ENCODE data around the gene GCFC2.

DNA sequence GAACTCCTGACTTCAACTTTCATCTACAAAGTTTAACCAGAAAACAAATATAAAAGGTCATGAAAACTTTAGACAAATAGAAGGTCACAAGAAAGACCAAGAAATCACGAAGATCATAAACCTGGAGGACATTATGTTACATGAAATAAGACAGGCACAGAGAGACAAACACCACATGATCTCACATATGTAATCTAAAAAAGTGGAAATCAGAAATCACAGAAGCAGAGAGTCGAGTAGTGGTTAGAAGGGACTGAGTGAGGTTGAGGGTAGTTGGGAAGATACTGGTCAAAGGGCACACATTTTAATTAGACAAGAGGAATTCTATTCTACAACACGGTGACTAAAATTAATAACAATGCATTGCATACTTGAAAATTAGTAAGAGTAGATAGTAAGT, 1.4 kb downstream of the GCFC2 start:
- TF ChIP-seq, protein P1, sequence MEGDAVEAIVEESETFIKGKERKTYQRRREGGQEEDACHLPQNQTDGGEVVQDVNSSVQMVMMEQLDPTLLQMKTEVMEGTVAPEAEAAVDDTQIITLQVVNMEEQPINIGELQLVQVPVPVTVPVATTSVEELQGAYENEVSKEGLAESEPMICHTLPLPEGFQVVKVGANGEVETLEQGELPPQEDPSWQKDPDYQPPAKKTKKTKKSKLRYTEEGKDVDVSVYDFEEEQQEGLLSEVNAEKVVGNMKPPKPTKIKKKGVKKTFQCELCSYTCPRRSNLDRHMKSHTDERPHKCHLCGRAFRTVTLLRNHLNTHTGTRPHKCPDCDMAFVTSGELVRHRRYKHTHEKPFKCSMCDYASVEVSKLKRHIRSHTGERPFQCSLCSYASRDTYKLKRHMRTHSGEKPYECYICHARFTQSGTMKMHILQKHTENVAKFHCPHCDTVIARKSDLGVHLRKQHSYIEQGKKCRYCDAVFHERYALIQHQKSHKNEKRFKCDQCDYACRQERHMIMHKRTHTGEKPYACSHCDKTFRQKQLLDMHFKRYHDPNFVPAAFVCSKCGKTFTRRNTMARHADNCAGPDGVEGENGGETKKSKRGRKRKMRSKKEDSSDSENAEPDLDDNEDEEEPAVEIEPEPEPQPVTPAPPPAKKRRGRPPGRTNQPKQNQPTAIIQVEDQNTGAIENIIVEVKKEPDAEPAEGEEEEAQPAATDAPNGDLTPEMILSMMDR (IDR thresholded peaks at IDR 0.05 in 4 of 5, conservative IDR thresholded peaks at IDR 0.05 in 1 of 5) = no peak
- TF ChIP-seq POLR2A (IDR thresholded peaks at IDR 0.05) = no peak

Data from gastrocnemius medialis (tissue), 4 donors.